Subcutaneous abdominal adipose tissue (tissue), 5 donors: ENCODE results near the gene TDRD6.

Experiments
- H3K27ac ChIP-seq: one replicate; pipeline ENCODE4 v1.7.0; 2013; ENCODE audit warnings: low read depth, mild to moderate bottlenecking, inconsistent platforms, low read length, moderate library complexity
- H3K27me3 ChIP-seq, 5 donors: one replicate each; pipeline ENCODE4 v1.7.0; 2013; ENCODE audit warnings: low read length in 5 of 5, inconsistent platforms in 1 of 5; ENCODE audit not compliant: control insufficient read depth in 5 of 5, insufficient read depth in 4 of 5
- H3K36me3 ChIP-seq, 5 donors: one replicate each; pipeline ENCODE4 v1.7.0; 2013; ENCODE audit warnings: low read length in 5 of 5; ENCODE audit not compliant: control insufficient read depth in 5 of 5, insufficient read depth in 5 of 5
- H3K4me1 ChIP-seq, 5 donors: one replicate each; pipeline ENCODE4 v1.7.0; 2013; ENCODE audit warnings: low read length in 5 of 5, mild to moderate bottlenecking in 3 of 5, moderate library complexity in 1 of 5; ENCODE audit not compliant: control insufficient read depth in 5 of 5, insufficient read depth in 5 of 5
- H3K4me3 ChIP-seq, 5 donors: one replicate each; pipeline ENCODE4 v1.7.0; 2013; ENCODE audit warnings: low read length in 5 of 5, low read depth in 1 of 5
- H3K9ac ChIP-seq, 5 donors: one replicate each; pipeline ENCODE4 v1.7.0; 2013; ENCODE audit warnings: low read length in 5 of 5, mild to moderate bottlenecking in 4 of 5, moderate library complexity in 3 of 5
- H3K9me3 ChIP-seq, 5 donors: one replicate each; pipeline ENCODE4 v1.7.0; 2013; ENCODE audit warnings: low read length in 5 of 5; ENCODE audit not compliant: control insufficient read depth in 5 of 5
- donor health status: healthy.
- donor health status: healthy.
- donor health status: healthy.
- donor health status: healthy.
- donor health status: healthy.

TDRD6 gene

GRCh38 chr6:46706464-46706863, 18.8 kb downstream of the TDRD6 start:
- H3K36me3 ChIP-seq, result no peaks in the 10 kb centered on the region
- no peaks in the 10 kb centered on the region for H3K9me3 ChIP-seq
- H3K4me3 ChIP-seq, result no peak overlapping the region
- no peaks in the 10 kb centered on the region for H3K4me1 ChIP-seq
- peaks cover 0 to 2% (median 0%) of the 10 kb centered on the region in 5 donors for H3K27me3 ChIP-seq
- no peak overlapping the region for H3K27ac ChIP-seq
- no peak overlapping the region for H3K9ac ChIP-seq

GRCh38 chr6:46711491-46711890, 23.8 kb downstream of the TDRD6 start:
- Histone ChIP-seq H3K9ac (no peak overlapping the region), H3K4me3 (no peak overlapping the region), H3K9me3 (no peaks in the 10 kb centered on the region), H3K4me1 (no peaks in the 10 kb centered on the region), H3K27me3 (peaks cover 0 to 2% (median 0%) of the 10 kb centered on the region in 5 donors), H3K27ac (no peak overlapping the region), H3K36me3 (no peaks in the 10 kb centered on the region)

DNA sequence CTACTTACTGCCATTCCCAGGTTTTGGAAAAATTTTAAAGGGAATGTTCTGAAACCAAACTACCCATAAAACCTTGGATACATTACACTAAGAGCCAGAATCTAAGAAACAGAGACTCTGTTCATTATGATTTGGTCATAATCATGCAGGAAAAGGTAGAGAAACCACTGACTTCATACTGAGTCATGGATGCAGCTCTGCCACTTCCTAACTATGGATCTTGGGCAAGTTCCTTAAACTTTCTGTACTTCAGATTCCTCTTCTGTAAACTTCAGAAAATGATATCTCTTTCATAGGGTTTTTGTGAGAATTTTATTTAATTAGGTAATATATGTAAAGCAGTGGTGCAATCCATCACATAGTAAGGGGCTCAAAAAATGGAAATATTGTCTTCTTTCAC, 27.5 kb downstream of the TDRD6 start:
- Histone ChIP-seq H3K9ac (no peak overlapping the region), H3K9me3 (no peaks in the 10 kb centered on the region), H3K4me1 (no peaks in the 10 kb centered on the region), H3K27me3 (no peaks in the 10 kb centered on the region), H3K27ac (no peak overlapping the region), H3K36me3 (no peaks in the 10 kb centered on the region), H3K4me3 (no peak overlapping the region)

DNA sequence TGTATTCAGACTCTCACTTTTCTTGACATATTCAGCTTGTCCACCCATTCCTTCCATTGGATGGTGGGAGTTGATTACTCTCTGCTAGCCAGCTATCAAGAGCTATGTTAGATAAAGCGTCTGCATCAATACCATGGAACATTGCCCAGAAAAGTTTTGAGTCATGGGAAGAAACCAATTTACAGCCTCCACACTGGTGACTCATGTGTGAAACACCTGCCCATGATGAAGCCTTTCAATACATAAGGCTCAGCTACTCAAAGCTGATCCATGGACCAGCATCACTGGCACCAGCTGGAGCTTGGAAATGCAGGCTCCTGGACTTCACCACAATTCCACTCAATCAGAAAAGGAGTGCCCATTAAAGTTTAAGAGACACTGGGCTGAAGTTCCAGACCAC, 31.4 kb downstream of the TDRD6 start:
- H3K4me1 ChIP-seq, result no peaks in the 10 kb centered on the region
- H3K27me3 ChIP-seq, result no peaks in the 10 kb centered on the region
- H3K9me3 ChIP-seq, result no peaks in the 10 kb centered on the region
- no peak overlapping the region for H3K4me3 ChIP-seq
- H3K36me3 ChIP-seq, result no peaks in the 10 kb centered on the region
- no peak overlapping the region for H3K27ac ChIP-seq
- no peak overlapping the region for H3K9ac ChIP-seq

- H3K27ac ChIP-seq, result no peak overlapping the region
- no peaks in the 10 kb centered on the region for H3K27me3 ChIP-seq
- H3K9me3 ChIP-seq, result no peaks in the 10 kb centered on the region
- no peaks in the 10 kb centered on the region for H3K36me3 ChIP-seq
- no peak overlapping the region for H3K4me3 ChIP-seq
- H3K9ac ChIP-seq, result no peak overlapping the region
- no peaks in the 10 kb centered on the region for H3K4me1 ChIP-seq
Measured at GRCh38 chr6:46720401-46720800, 32.7 kb downstream of the TDRD6 start.

- no peaks in the 10 kb centered on the region for H3K36me3 ChIP-seq
- H3K27ac ChIP-seq, result no peak overlapping the region
- no peaks in the 10 kb centered on the region for H3K9me3 ChIP-seq
- no peak overlapping the region for H3K4me3 ChIP-seq
- H3K27me3 ChIP-seq, result peaks cover 0 to 7% (median 0%) of the 10 kb centered on the region in 5 donors
- H3K4me1 ChIP-seq, result peaks cover 0 to 9% (median 7%) of the 10 kb centered on the region in 5 donors
- H3K9ac ChIP-seq, result no peak overlapping the region
Measured at GRCh38 chr6:46729787-46730326, 42.2 kb downstream of the TDRD6 start.

GRCh38 chr6:46730921-46731461, 43.3 kb downstream of the TDRD6 start:
- Histone ChIP-seq H3K27ac (no peak overlapping the region), H3K9ac (no peak overlapping the region), H3K27me3 (peaks cover 3 to 17% (median 6%) of the 10 kb centered on the region in 5 donors), H3K36me3 (no peaks in the 10 kb centered on the region), H3K4me3 (no peak overlapping the region), H3K9me3 (no peaks in the 10 kb centered on the region), H3K4me1 (peaks cover 3 to 19% (median 17%) of the 10 kb centered on the region in 5 donors)

- Histone ChIP-seq H3K4me3 (no peak overlapping the region), H3K27ac (no peak overlapping the region), H3K9me3 (no peaks in the 10 kb centered on the region), H3K9ac (no peak overlapping the region), H3K4me1 (peaks cover 3 to 19% (median 17%) of the 10 kb centered on the region in 5 donors), H3K36me3 (no peaks in the 10 kb centered on the region), H3K27me3 (peaks cover 3 to 17% (median 9%) of the 10 kb centered on the region in 5 donors)
Measured at GRCh38 chr6:46733341-46733801, 45.7 kb downstream of the TDRD6 start.

- Histone ChIP-seq H3K9ac (peak within 1 kb of the TSS; percentile 28 to 64 (median 35)), H3K4me1 (peaks cover 3 to 19% (median 17%) of the 10 kb centered on the region in 5 donors), H3K27ac (no peak within 1 kb of the TSS), H3K9me3 (no peaks in the 10 kb centered on the region), H3K27me3 (peaks cover 3 to 17% (median 9%) of the 10 kb centered on the region in 5 donors), H3K36me3 (no peaks in the 10 kb centered on the region), H3K4me3 (peak within 1 kb of the TSS; percentile 64 to 79 (median 73))
Measured at GRCh38 chr6:46734867-46735719, 47.4 kb downstream of the TDRD6 start, which contains the start of gene PLA2G7. PLA2G7 (minus strand) TSS chr6:46735375; CDS start chr6:46722891, 12,484 bp downstream.

- Histone ChIP-seq H3K9me3 (no peaks in the 10 kb centered on the region), H3K4me1 (peaks cover 3 to 19% (median 17%) of the 10 kb centered on the region in 5 donors), H3K27ac (no peak overlapping the region), H3K4me3 (peak overlapping the region; percentile 51 to 79 (median 73)), H3K36me3 (no peaks in the 10 kb centered on the region), H3K27me3 (peaks cover 3 to 17% (median 9%) of the 10 kb centered on the region in 5 donors), H3K9ac (no peak overlapping the region)
Measured at GRCh38 chr6:46735720-46736031, 48.0 kb downstream of the TDRD6 start.
